Neuronal stem cell (in vitro differentiated cells): ENCODE results near the gene ZNF439.

Experiments used
- DNase-seq: peaks from one replicate; pipeline ENCODE4 v3.0.0-alpha.2; 2013; ENCODE audit warnings: low spot score
- H2AFZ ChIP-seq: one replicate; pipeline ENCODE4 v1.6.1; 2013; ENCODE audit warnings: mild to moderate bottlenecking, low read length, inconsistent platforms
- H2AK5ac ChIP-seq: 2 replicates; pipeline ENCODE4 v1.6.1; 2013; ENCODE audit warnings: low read depth, mild to moderate bottlenecking, inconsistent platforms, low read length, moderate library complexity, mixed read lengths
- H2BK120ac ChIP-seq: 2 replicates; pipeline ENCODE4 v1.6.1; 2013; ENCODE audit warnings: low read depth, mild to moderate bottlenecking, inconsistent platforms, low read length, moderate library complexity, mixed read lengths
- H2BK12ac ChIP-seq: one replicate; pipeline ENCODE4 v1.6.1; 2013; ENCODE audit warnings: low read length, inconsistent platforms
- H2BK15ac ChIP-seq: 2 replicates; pipeline ENCODE4 v1.6.1; 2013; ENCODE audit warnings: mild to moderate bottlenecking, low read length, inconsistent platforms, mixed read lengths
- H2BK5ac ChIP-seq: one replicate; pipeline ENCODE4 v1.6.1; 2013; ENCODE audit warnings: inconsistent platforms, mild to moderate bottlenecking, low read length, moderate library complexity
- H3K14ac ChIP-seq: one replicate; pipeline ENCODE4 v1.6.1; 2013; ENCODE audit warnings: low read length, inconsistent platforms
- H3K18ac ChIP-seq: 2 replicates; pipeline ENCODE4 v1.6.1; 2013; ENCODE audit warnings: low read length, inconsistent platforms
- H3K23ac ChIP-seq: 2 replicates; pipeline ENCODE4 v1.6.1; 2013; ENCODE audit warnings: low read depth, mild to moderate bottlenecking, mixed read lengths, low read length, inconsistent platforms; ENCODE audit not compliant: poor library complexity
- H3K27ac ChIP-seq: replicated peaks from 3 replicates; pipeline ENCODE4 v1.5.1; 2013; ENCODE audit warnings: low read length, inconsistent platforms
- H3K27me3 ChIP-seq, 3 experiments: 2 replicates each; pipeline ENCODE4 v1.6.1; 2013; ENCODE audit warnings: low read length in 3 of 3, mild to moderate bottlenecking in 2 of 3, inconsistent platforms in 1 of 3, low read depth in 1 of 3, mixed read lengths in 1 of 3, moderate library complexity in 1 of 3; ENCODE audit not compliant: control insufficient read depth in 3 of 3, insufficient read depth in 3 of 3
- H3K36me3 ChIP-seq, 2 donors: replicated peaks in 1 of 2; 2 replicates each; pipeline ENCODE4 v1.6.1; 2013; ENCODE audit warnings: low read length in 2 of 2; ENCODE audit not compliant: control insufficient read depth in 2 of 2, insufficient read depth in 2 of 2
- H3K4ac ChIP-seq: 2 replicates; pipeline ENCODE4 v1.6.1; 2013; ENCODE audit warnings: inconsistent platforms, mild to moderate bottlenecking, low read length, moderate library complexity
- H3K4me1 ChIP-seq, 2 donors: 1 replicate in 1 of 2; 2 replicates in 1 of 2; pipeline ENCODE4 v1.6.1; 2013; ENCODE audit warnings: low read length in 2 of 2, low read depth in 1 of 2; ENCODE audit not compliant: control insufficient read depth in 2 of 2, insufficient read depth in 1 of 2
- H3K4me2 ChIP-seq: one replicate; pipeline ENCODE4 v1.6.1; 2013; ENCODE audit warnings: mild to moderate bottlenecking, low read length, inconsistent platforms; ENCODE audit not compliant: insufficient read depth, poor library complexity, severe bottlenecking
- H3K4me3 ChIP-seq, 2 donors: 2 replicates each; pipeline ENCODE4 v1.5.1; 2013; ENCODE audit warnings: low read length in 2 of 2, mild to moderate bottlenecking in 2 of 2, inconsistent platforms in 1 of 2, moderate library complexity in 1 of 2
- H3K79me1 ChIP-seq: one replicate; pipeline ENCODE4 v1.6.1; 2013; ENCODE audit warnings: low read depth, mild to moderate bottlenecking, inconsistent platforms, low read length, moderate library complexity
- H3K9ac ChIP-seq: one replicate; pipeline ENCODE4 v1.6.1; 2013; ENCODE audit warnings: mild to moderate bottlenecking, low read depth, low read length, inconsistent platforms; ENCODE audit not compliant: poor library complexity
- H3K9me3 ChIP-seq, 2 donors: replicated peaks in 1 of 2; 2 replicates each; pipeline versions ENCODE3 to v1.6.1; 2013; ENCODE audit warnings: low read length in 2 of 2, mild to moderate bottlenecking in 2 of 2, inconsistent platforms in 1 of 2, low read depth in 1 of 2, mixed read lengths in 1 of 2, moderate library complexity in 1 of 2; ENCODE audit not compliant: control insufficient read depth in 2 of 2, insufficient read depth in 1 of 2
- H4K8ac ChIP-seq: one replicate; pipeline ENCODE4 v1.6.1; 2013; ENCODE audit warnings: low read depth, mild to moderate bottlenecking, inconsistent platforms, low read length, moderate library complexity
- H4K91ac ChIP-seq: one replicate; pipeline ENCODE4 v1.6.1; 2013; ENCODE audit warnings: low read length, low read depth, mild to moderate bottlenecking, inconsistent platforms; ENCODE audit not compliant: poor library complexity
- WGBS, 2 donors: extraction: QIAGEN DNeasy Blood & Tissue Kit; methylation state at CpG; one replicate each; pipeline ENCODE4 v1.1.7; 2013; ENCODE audit warnings: missing lambda C conversion rate in 2 of 2, mixed read lengths in 1 of 2; ENCODE audit not compliant: insufficient read length in 2 of 2, insufficient replicate concordance in 1 of 2; ENCODE audit errors: extremely low coverage in 2 of 2; 5-methylcytosine and 5-hydroxymethylcytosine counted together

Gene ZNF439

GRCh38 chr19:11853358-11853757, 4.8 kb downstream of the ZNF439 start:
- Histone ChIP-seq H2BK5ac (no peak overlapping the region), H3K18ac (no peak overlapping the region), H3K4ac (no peak overlapping the region), H3K23ac (no peak overlapping the region), H3K9me3 (peaks cover 4 to 9% of the 10 kb centered on the region in 2 donors), H3K4me3 (no peak overlapping the region), H4K91ac (no peak overlapping the region), H2AK5ac (no peak overlapping the region), H2BK120ac (no peak overlapping the region), H2BK12ac (no peak overlapping the region), H3K79me1 (no peaks in the 10 kb centered on the region), H2AFZ (no peak overlapping the region), H3K27ac (no peak overlapping the region), H3K36me3 (no peaks in the 10 kb centered on the region), H4K8ac (no peak overlapping the region), H3K14ac (no peak overlapping the region), H2BK15ac (no peak overlapping the region), H3K4me1 (peaks cover 0 to under 1% of the 10 kb centered on the region in 2 donors), H3K9ac (no peak overlapping the region), H3K27me3 (no peaks in the 10 kb centered on the region), H3K4me2 (no peak overlapping the region)
- WGBS, 2 donors = no CpG with 5 or more reads among the region's 3 CpGs
- no peak for DNase-seq

GRCh38 chr19:11856596-11857250, 8.2 kb downstream of the ZNF439 start:
- Histone ChIP-seq H3K4me1 (no peaks in the 10 kb centered on the region), H2AK5ac (no peak overlapping the region), H3K9ac (no peak overlapping the region), H3K4ac (no peak overlapping the region), H2AFZ (no peak overlapping the region), H2BK5ac (no peak overlapping the region), H3K79me1 (no peaks in the 10 kb centered on the region), H3K27ac (no peak overlapping the region), H4K91ac (no peak overlapping the region), H3K14ac (no peak overlapping the region), H3K27me3 (no peaks in the 10 kb centered on the region), H2BK120ac (no peak overlapping the region), H3K4me2 (no peak overlapping the region), H2BK12ac (no peak overlapping the region), H3K4me3 (no peak overlapping the region), H3K23ac (no peak overlapping the region), H3K9me3 (peaks cover 8 to 17% of the 10 kb centered on the region in 2 donors), H2BK15ac (no peak overlapping the region), H3K36me3 (no peaks in the 10 kb centered on the region), H3K18ac (no peak overlapping the region), H4K8ac (no peak overlapping the region)
- no peak for DNase-seq
- WGBS, 2 donors = no CpG with 5 or more reads among the region's 12 CpGs

GRCh38 chr19:11860721-11861120, 12.2 kb downstream of the ZNF439 start:
- Histone ChIP-seq H2BK12ac (no peak overlapping the region), H3K4me2 (no peak overlapping the region), H2AK5ac (no peak overlapping the region), H4K8ac (no peak overlapping the region), H3K14ac (no peak overlapping the region), H4K91ac (no peak overlapping the region), H3K4ac (no peak overlapping the region), H3K4me1 (no peaks in the 10 kb centered on the region), H3K18ac (no peak overlapping the region), H3K9ac (no peak overlapping the region), H3K79me1 (no peaks in the 10 kb centered on the region), H3K23ac (no peak overlapping the region), H3K27ac (no peak overlapping the region), H3K36me3 (no peaks in the 10 kb centered on the region), H2BK15ac (no peak overlapping the region), H3K4me3 (no peak overlapping the region), H3K27me3 (no peaks in the 10 kb centered on the region), H2BK5ac (no peak overlapping the region), H2BK120ac (no peak overlapping the region), H3K9me3 (peaks cover 5 to 12% of the 10 kb centered on the region in 2 donors), H2AFZ (no peak overlapping the region)
- no peak for DNase-seq
- no CpG with 5 or more reads among the region's 7 CpGs for WGBS, 2 donors

- Histone ChIP-seq H4K8ac (no peak overlapping the region), H2BK5ac (no peak overlapping the region), H3K18ac (no peak overlapping the region), H3K27ac (no peak overlapping the region), H3K9me3 (peaks cover 5 to 12% of the 10 kb centered on the region in 2 donors), H2AFZ (no peak overlapping the region), H3K4me3 (no peak overlapping the region), H3K79me1 (no peaks in the 10 kb centered on the region), H3K4ac (no peak overlapping the region), H3K36me3 (no peaks in the 10 kb centered on the region), H2BK15ac (no peak overlapping the region), H3K9ac (no peak overlapping the region), H3K4me2 (no peak overlapping the region), H2BK120ac (no peak overlapping the region), H4K91ac (no peak overlapping the region), H3K4me1 (no peaks in the 10 kb centered on the region), H3K14ac (no peak overlapping the region), H2AK5ac (no peak overlapping the region), H2BK12ac (no peak overlapping the region), H3K23ac (no peak overlapping the region), H3K27me3 (no peaks in the 10 kb centered on the region)
- no CpG with 5 or more reads among the region's 2 CpGs for WGBS, 2 donors
- no peak for DNase-seq
Observed at GRCh38 chr19:11861301-11861700, 12.8 kb downstream of the ZNF439 start.
